Keratinocyte (primary cell): ENCODE measurements around the gene PIP4K2A. TPM values are rescaled to one million over a fixed set of nuclear protein-coding genes. Genes with fewer than 3 reads are reported as not detected.

Experiments
- DNase-seq: peaks from one replicate; pipeline ENCODE4 v3.0.0-alpha.2; 2011; ENCODE audit warnings: low read depth, missing footprints, low spot score
- FAIRE-seq: peaks from 2 replicates; lab custom pipeline; 2011; peaks lifted over from hg19 to GRCh38; lab: Jason Lieb, UNC
- H2AFZ ChIP-seq: 2 replicates; pipeline ENCODE4 v1.6.0; 2012; ENCODE audit warnings: low read length, control low read depth, inconsistent platforms; ENCODE audit not compliant: control insufficient read depth
- H3K27ac ChIP-seq: 2 replicates; pipeline ENCODE4 v1.5.1; 2011; ENCODE audit warnings: low read length; ENCODE audit not compliant: control insufficient read depth, insufficient read depth
- H3K27me3 ChIP-seq: 3 replicates; pipeline ENCODE4 v1.6.0; 2011; ENCODE audit warnings: low read length; ENCODE audit not compliant: control insufficient read depth, insufficient read depth; ENCODE audit errors: extremely low read depth
- H3K36me3 ChIP-seq, 2 experiments: 2 replicates in 1 of 2; 3 replicates in 1 of 2; pipeline ENCODE4 v1.5.1; 2011; ENCODE audit warnings: low read length in 2 of 2, mild to moderate bottlenecking in 1 of 2; ENCODE audit not compliant: control insufficient read depth in 2 of 2, insufficient read depth in 2 of 2; ENCODE audit errors: extremely low read depth in 1 of 2
- H3K4me1 ChIP-seq: 3 replicates; pipeline ENCODE4 v1.5.1; 2011; ENCODE audit warnings: low read length; ENCODE audit not compliant: control insufficient read depth, insufficient read depth; ENCODE audit errors: extremely low read depth
- H3K4me2 ChIP-seq: 3 replicates; pipeline ENCODE4 v1.6.0; 2011; ENCODE audit warnings: low read depth, low read length; ENCODE audit not compliant: control insufficient read depth, insufficient read depth; ENCODE audit errors: extremely low read depth
- H3K4me3 ChIP-seq, 3 experiments: fragments of 200-600 bp in 1 of 3; sonication (generic) in 1 of 3; 2 replicates in 2 of 3; 3 replicates in 1 of 3; pipeline ENCODE4 v1.5.1; 2011 to 2016; ENCODE audit warnings: low read length in 3 of 3, mild to moderate bottlenecking in 3 of 3, control low read depth in 2 of 3, inconsistent platforms in 1 of 3, low read depth in 1 of 3, mixed read lengths in 1 of 3, mixed run types in 1 of 3, moderate library complexity in 1 of 3; ENCODE audit not compliant: control insufficient read depth in 2 of 3, insufficient read depth in 2 of 3; ENCODE audit errors: extremely low read depth in 1 of 3
- H3K79me2 ChIP-seq: 2 replicates; pipeline ENCODE4 v1.6.0; 2012; ENCODE audit warnings: low read length; ENCODE audit not compliant: control insufficient read depth, insufficient read depth
- H3K9ac ChIP-seq: 3 replicates; pipeline ENCODE4 v1.6.0; 2011; ENCODE audit warnings: low read length; ENCODE audit not compliant: control insufficient read depth, insufficient read depth; ENCODE audit errors: extremely low read depth
- H3K9me1 ChIP-seq: 3 replicates; pipeline ENCODE4 v1.6.0; 2011; ENCODE audit warnings: low read length; ENCODE audit not compliant: control insufficient read depth, insufficient read depth; ENCODE audit errors: extremely low read depth
- H3K9me3 ChIP-seq: 2 replicates; pipeline ENCODE4 v1.5.1; 2012; ENCODE audit warnings: low read depth, low read length; ENCODE audit not compliant: control insufficient read depth
- H4K20me1 ChIP-seq: 3 replicates; pipeline ENCODE4 v1.6.0; 2011; ENCODE audit warnings: low read length; ENCODE audit not compliant: control insufficient read depth, insufficient read depth; ENCODE audit errors: extremely low read depth
- EZH2 ChIP-seq: IDR thresholded peaks from one replicate; pipeline ENCODE4 v1.6.1; 2012; ENCODE audit warnings: inconsistent platforms, mild to moderate bottlenecking, low read length, moderate library complexity
- dilution Hi-C: fragments of 300-500 bp; cut with MboI; formaldehyde crosslinking; loops from one replicate; pipeline ENCODE4 v1.7.0; 2020; ENCODE audit warnings: low sequenced_read_pairs; ENCODE audit not compliant: extremely low pct_ligation_motif_present
- polyA plus RNA-seq, 5 experiments: library from polyadenylated mRNA; depleted of rRNA in 3 of 5; stranded (reverse) in 3 of 5; stranded (forward) in 1 of 5; unstranded in 1 of 5; fragments of >200 nt; gene quantifications; 1 replicate in 1 of 5; 2 replicates in 3 of 5; 3 replicates in 1 of 5; pipeline versions ENCODE4 v1.2.1 to v1.2.3, GENCODE V29; 2011 to 2012; ENCODE audit warnings: missing spikeins in 2 of 5, low read depth in 1 of 5, low replicate concordance in 1 of 5
- TF ChIP-seq, protein P1 (sequence below), 3 experiments: IDR thresholded peaks in 1 of 3; conservative IDR thresholded peaks in 1 of 3; optimal IDR thresholded peaks in 1 of 3; 2 replicates in 2 of 3; 3 replicates in 1 of 3; pipeline versions ENCODE3 to v1.5.1; 2011; ENCODE audit warnings: low read length in 3 of 3, mild to moderate bottlenecking in 3 of 3, moderate library complexity in 2 of 3, control low read depth in 1 of 3, inconsistent platforms in 1 of 3; ENCODE audit not compliant: insufficient read depth in 2 of 3; ENCODE audit errors: extremely low read depth in 1 of 3

PIP4K2A gene
- polyA plus RNA-seq, 1 donor (not counting 4 experiments of a cell fraction or from before 2014, with no cell fraction given), result 15.5 TPM

DNA sequence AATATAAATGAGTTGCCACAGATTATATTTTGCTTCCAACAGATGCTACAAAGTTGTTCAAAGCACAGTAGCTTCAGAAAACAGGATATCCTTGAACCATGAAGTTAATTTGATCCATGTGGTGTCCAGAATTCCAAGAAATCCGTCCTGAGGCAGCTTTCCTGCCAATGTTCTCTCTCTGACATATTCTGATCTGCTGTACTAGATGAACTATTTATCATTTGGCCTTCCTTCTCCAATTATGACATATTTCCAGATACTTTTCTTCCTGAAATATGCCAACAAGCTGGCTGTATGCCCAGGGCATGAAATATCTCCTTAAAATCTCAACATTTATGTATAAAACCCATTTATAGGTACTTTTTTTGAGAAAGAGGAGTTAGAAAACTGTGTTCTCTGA, 227.9 kb downstream of the PIP4K2A start:
- dilution Hi-C loops, result no loop called here
- H3K9ac ChIP-seq, result no peak overlapping the region

More for the DNA sequence above, 227.9 kb downstream of the PIP4K2A start:
- Histone ChIP-seq H3K27ac (no peak overlapping the region), H2AFZ (no peak overlapping the region), H4K20me1 (no peaks in the 10 kb centered on the region), H3K4me2 (no peak overlapping the region), H3K9me1 (no peaks in the 10 kb centered on the region), H3K4me1 (no peaks in the 10 kb centered on the region), H3K4me3 (no peak overlapping the region), H3K36me3 (no peaks in the 10 kb centered on the region), H3K27me3 (no peaks in the 10 kb centered on the region), H3K79me2 (no peaks in the 10 kb centered on the region), H3K9me3 (no peaks in the 10 kb centered on the region)
- TF ChIP-seq, protein P1, sequence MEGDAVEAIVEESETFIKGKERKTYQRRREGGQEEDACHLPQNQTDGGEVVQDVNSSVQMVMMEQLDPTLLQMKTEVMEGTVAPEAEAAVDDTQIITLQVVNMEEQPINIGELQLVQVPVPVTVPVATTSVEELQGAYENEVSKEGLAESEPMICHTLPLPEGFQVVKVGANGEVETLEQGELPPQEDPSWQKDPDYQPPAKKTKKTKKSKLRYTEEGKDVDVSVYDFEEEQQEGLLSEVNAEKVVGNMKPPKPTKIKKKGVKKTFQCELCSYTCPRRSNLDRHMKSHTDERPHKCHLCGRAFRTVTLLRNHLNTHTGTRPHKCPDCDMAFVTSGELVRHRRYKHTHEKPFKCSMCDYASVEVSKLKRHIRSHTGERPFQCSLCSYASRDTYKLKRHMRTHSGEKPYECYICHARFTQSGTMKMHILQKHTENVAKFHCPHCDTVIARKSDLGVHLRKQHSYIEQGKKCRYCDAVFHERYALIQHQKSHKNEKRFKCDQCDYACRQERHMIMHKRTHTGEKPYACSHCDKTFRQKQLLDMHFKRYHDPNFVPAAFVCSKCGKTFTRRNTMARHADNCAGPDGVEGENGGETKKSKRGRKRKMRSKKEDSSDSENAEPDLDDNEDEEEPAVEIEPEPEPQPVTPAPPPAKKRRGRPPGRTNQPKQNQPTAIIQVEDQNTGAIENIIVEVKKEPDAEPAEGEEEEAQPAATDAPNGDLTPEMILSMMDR (optimal IDR thresholded peaks at IDR 0.05 in 1 of 3, IDR thresholded peaks at IDR 0.05 in 1 of 3, conservative IDR thresholded peaks at IDR 0.05 in 1 of 3; ENCODE audit: extremely low read depth in 1 of 3, insufficient read depth in 2 of 3, low read length in 3 of 3), result no peak
- TF ChIP-seq EZH2, result no peak
- DNase-seq (no peak), FAIRE-seq (no peak)

Other genes starting within 250 kb of the PIP4K2A start
- gene ARMC3, start 213.5 kb upstream of the PIP4K2A start, polyA plus RNA-seq, result not detected in 3 replicates